Testis (tissue), 3 donors: Measurements from ENCODE around the gene CAPN12. TPM values are rescaled to one million over a fixed set of nuclear protein-coding genes. Genes with fewer than 3 reads are reported as not detected.

Experiments
- DNase-seq: peaks from one replicate; pipeline ENCODE4 v3.0.0-alpha.2; 2019
- H3K27ac ChIP-seq, 2 donors: fragments of 200-600 bp; sonication (generic); one replicate each; pipeline ENCODE4 v1.5.1; 2019
- H3K27me3 ChIP-seq: fragments of 200-600 bp; sonication (generic); one replicate; pipeline ENCODE4 v1.5.1; 2019
- H3K36me3 ChIP-seq: fragments of 200-600 bp; sonication (generic); one replicate; pipeline ENCODE4 v1.5.1; 2017; ENCODE audit warnings: low read depth; ENCODE audit errors: missing control alignments
- H3K4me1 ChIP-seq: fragments of 200-600 bp; sonication (generic); one replicate; pipeline ENCODE4 v1.5.1; 2019
- H3K4me3 ChIP-seq, 2 donors: fragments of 200-600 bp; sonication (generic); one replicate each; pipeline ENCODE4 v1.5.1; 2017 to 2019
- H3K9me3 ChIP-seq: fragments of 200-600 bp; sonication (generic); one replicate; pipeline ENCODE4 v1.5.1; 2017
- POLR2A ChIP-seq: fragments of 450-650 bp; IDR thresholded peaks from one replicate; pipeline ENCODE4 v1.6.1; 2017; ENCODE audit warnings: antibody characterized with exemption, mild to moderate bottlenecking, moderate library complexity
- WGBS, 2 donors: methylation state at CpG; one replicate each; pipeline ENCODE4 v1.1.5; 2018; 5-methylcytosine and 5-hydroxymethylcytosine counted together
- intact Hi-C: fragments of 100-400 bp; cut with DNase I; formaldehyde crosslinking; loops from one replicate; pipeline ENCODE4 v1.15.1; 2023; ENCODE audit warnings: low total_unique reads
- polyA plus RNA-seq: library from polyadenylated mRNA; stranded (reverse); fragments of 350-450 nt; fragmentation: Illumina TruSeq; extraction: RNeasy Lipid Tissue Mini Kit (QIAGEN cat#74804); gene quantifications from one replicate; pipeline ENCODE4 v1.2.3, GENCODE V29; 2014; ENCODE audit warnings: low read depth, low replicate concordance; ENCODE audit not compliant: insufficient read depth
- total RNA-seq, 2 donors: library from RNA; depleted of rRNA; stranded (reverse); fragments of >200 nt; gene quantifications; one replicate each; pipeline ENCODE4 v1.2.3, GENCODE V29; 2016
- TF ChIP-seq, protein P1 (sequence below), 3 experiments: fragments of 450-650 bp in 2 of 3; fragments of 200-600 bp in 1 of 3; sonication (generic) in 1 of 3; IDR thresholded peaks; one replicate each; pipeline ENCODE4 v1.5.1; 2016 to 2019; ENCODE audit warnings: antibody characterized with exemption in 3 of 3, mild to moderate bottlenecking in 2 of 3, moderate library complexity in 1 of 3

CAPN12 gene
- total and polyA plus RNA-seq, 3 donors from 2014 or later, result 3.6 to 5.5 (median 4.6) TPM

DNA sequence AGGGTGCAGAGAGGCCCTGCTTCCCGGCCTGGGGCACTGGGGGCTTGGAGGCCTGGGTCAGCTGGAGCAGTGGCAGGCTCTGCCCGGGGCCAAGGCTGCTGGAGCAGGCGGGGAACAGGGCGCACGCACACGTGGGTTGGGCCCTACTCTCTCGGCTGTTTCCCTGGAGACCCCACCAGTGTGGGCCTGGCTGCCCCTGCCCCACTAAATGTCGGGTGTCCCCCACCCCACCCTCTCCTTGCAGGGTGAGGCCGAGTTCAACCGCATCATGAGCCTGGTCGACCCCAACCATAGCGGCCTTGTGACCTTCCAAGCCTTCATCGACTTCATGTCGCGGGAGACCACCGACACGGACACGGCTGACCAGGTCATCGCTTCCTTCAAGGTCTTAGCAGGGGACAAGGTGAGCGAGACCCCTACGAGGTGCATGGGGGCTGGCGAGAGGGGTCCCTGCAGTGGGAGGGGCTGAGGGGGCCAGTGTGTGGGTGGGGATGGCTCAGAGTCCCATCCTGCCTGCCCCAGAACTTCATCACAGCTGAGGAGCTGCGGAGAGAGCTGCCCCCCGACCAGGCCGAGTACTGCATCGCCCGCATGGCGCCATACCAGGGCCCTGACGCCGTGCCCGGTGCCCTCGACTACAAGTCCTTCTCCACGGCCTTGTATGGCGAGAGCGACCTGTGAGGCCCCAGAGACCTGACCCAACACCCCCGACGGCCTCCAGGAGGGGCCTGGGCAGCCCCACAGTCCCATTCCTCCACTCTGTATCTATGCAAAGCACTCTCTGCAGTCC lies 15.3 kb downstream of the CAPN12 start:
- H3K4me1 ChIP-seq, result peaks cover 32% of the 10 kb centered on the region
- no peaks in the 10 kb centered on the region for H3K9me3 ChIP-seq
- no peaks in the 10 kb centered on the region for H3K27me3 ChIP-seq
- H3K4me3 ChIP-seq, result no peak overlapping the region
- WGBS, 2 donors, result 60 to 83% methylated on average over 2 to 37 of the region's 37 CpGs
- intact Hi-C loops, result loop anchor here (10.0 kb wide), 1 partner anchor 74 kb away; no protein-coding TSS in a partner anchor
- peak; percentile 23 for DNase-seq
- no peaks in the 10 kb centered on the region for H3K36me3 ChIP-seq
- peak overlapping the region; percentile 50 to 55 for H3K27ac ChIP-seq
- TF ChIP-seq, protein P1, sequence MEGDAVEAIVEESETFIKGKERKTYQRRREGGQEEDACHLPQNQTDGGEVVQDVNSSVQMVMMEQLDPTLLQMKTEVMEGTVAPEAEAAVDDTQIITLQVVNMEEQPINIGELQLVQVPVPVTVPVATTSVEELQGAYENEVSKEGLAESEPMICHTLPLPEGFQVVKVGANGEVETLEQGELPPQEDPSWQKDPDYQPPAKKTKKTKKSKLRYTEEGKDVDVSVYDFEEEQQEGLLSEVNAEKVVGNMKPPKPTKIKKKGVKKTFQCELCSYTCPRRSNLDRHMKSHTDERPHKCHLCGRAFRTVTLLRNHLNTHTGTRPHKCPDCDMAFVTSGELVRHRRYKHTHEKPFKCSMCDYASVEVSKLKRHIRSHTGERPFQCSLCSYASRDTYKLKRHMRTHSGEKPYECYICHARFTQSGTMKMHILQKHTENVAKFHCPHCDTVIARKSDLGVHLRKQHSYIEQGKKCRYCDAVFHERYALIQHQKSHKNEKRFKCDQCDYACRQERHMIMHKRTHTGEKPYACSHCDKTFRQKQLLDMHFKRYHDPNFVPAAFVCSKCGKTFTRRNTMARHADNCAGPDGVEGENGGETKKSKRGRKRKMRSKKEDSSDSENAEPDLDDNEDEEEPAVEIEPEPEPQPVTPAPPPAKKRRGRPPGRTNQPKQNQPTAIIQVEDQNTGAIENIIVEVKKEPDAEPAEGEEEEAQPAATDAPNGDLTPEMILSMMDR (IDR thresholded peaks at IDR 0.05), result no peak
- TF ChIP-seq POLR2A, result no peak

- no peaks in the 10 kb centered on the region for H3K9me3 ChIP-seq
- intact Hi-C loops, result loop anchor here (10.0 kb wide), 1 partner anchor 73 kb away; no protein-coding TSS in a partner anchor
- H3K4me3 ChIP-seq, result peak overlapping the region in 1 of 2 donors; percentile 58
- H3K27me3 ChIP-seq, result no peaks in the 10 kb centered on the region
- TF ChIP-seq, protein P1 (IDR thresholded peaks at IDR 0.05), result no peak
- no peak for TF ChIP-seq POLR2A
- no peaks in the 10 kb centered on the region for H3K36me3 ChIP-seq
- peak; percentile 84 for DNase-seq
- H3K4me1 ChIP-seq, result peaks cover 35% of the 10 kb centered on the region
- peak overlapping the region; percentile 50 to 76 for H3K27ac ChIP-seq
- 58 to 74% methylated on average over 33 of the region's 33 CpGs for WGBS, 2 donors
Observed at GRCh38 chr19:38727868-38728660, 16.2 kb downstream of the CAPN12 start.

GRCh38 chr19:38727306-38727867 lies 16.9 kb downstream of the CAPN12 start:
- no peak for DNase-seq
- peak overlapping the region; percentile 34 to 76 for H3K27ac ChIP-seq
- H3K4me1 ChIP-seq, result peaks cover 37% of the 10 kb centered on the region
- no peaks in the 10 kb centered on the region for H3K36me3 ChIP-seq
- TF ChIP-seq, protein P1 (IDR thresholded peaks at IDR 0.05), result no peak
- no peak for TF ChIP-seq POLR2A
- no peaks in the 10 kb centered on the region for H3K27me3 ChIP-seq
- intact Hi-C loops, result loop anchor here (10.0 kb wide), 1 partner anchor 73 kb away; no protein-coding TSS in a partner anchor
- 79 to 83% methylated on average over 8 to 17 of the region's 17 CpGs for WGBS, 2 donors
- H3K9me3 ChIP-seq, result no peaks in the 10 kb centered on the region
- peak overlapping the region in 1 of 2 donors; percentile 58 for H3K4me3 ChIP-seq

- TF ChIP-seq POLR2A, result no peak
- TF ChIP-seq, protein P1 (IDR thresholded peaks at IDR 0.05), result no peak
- Histone ChIP-seq H3K36me3 (no peaks in the 10 kb centered on the region), H3K27me3 (no peaks in the 10 kb centered on the region), H3K4me3 (peak overlapping the region in 1 of 2 donors; percentile 58), H3K4me1 (peaks cover 37% of the 10 kb centered on the region), H3K9me3 (no peaks in the 10 kb centered on the region), H3K27ac (peak overlapping the region; percentile 44 to 76)
- intact Hi-C loops, result loop anchor here (10.0 kb wide), 1 partner anchor 72 kb away; no protein-coding TSS in a partner anchor
- 58 to 67% methylated on average over 21 to 30 of the region's 30 CpGs for WGBS, 2 donors
- DNase-seq, result no peak
Observed at GRCh38 chr19:38726761-38727301, 17.4 kb downstream of the CAPN12 start.
